Loucy (cell line): Measurements from ENCODE around the gene CSNK2A1.
A peak's percentile ranks its signal among the peaks of the same experiment; 100 is the strongest.

Source experiments
- H2AFZ ChIP-seq: fragments of 200-600 bp; sonication (generic); 2 replicates; pipeline ENCODE4 v1.6.0; 2016; ENCODE audit warnings: antibody characterized with exemption, mild to moderate bottlenecking, low read length, moderate library complexity
- H3F3A ChIP-seq: fragments of 200-600 bp; 2 replicates; pipeline ENCODE4 v1.6.0; 2016; ENCODE audit warnings: antibody characterized with exemption, low read depth, mild to moderate bottlenecking
- H3K27me3 ChIP-seq: fragments of 200-600 bp; sonication (generic); 2 replicates; pipeline ENCODE4 v1.6.1; 2014; ENCODE audit warnings: low read length, mild to moderate bottlenecking; ENCODE audit not compliant: insufficient read depth, poor library complexity, severe bottlenecking
- H3K36me3 ChIP-seq: fragments of 200-600 bp; sonication (generic); 2 replicates; pipeline ENCODE4 v1.6.1; 2016; ENCODE audit warnings: low read length; ENCODE audit not compliant: insufficient read depth
- H3K4me1 ChIP-seq: fragments of 200-600 bp; sonication (generic); 2 replicates; pipeline ENCODE4 v1.5.1; 2014; ENCODE audit warnings: low read length, mild to moderate bottlenecking; ENCODE audit not compliant: insufficient read depth, poor library complexity, severe bottlenecking
- H3K4me2 ChIP-seq: fragments of 200-600 bp; sonication (generic); 2 replicates; pipeline ENCODE4 v1.6.0; 2014; ENCODE audit warnings: antibody characterized with exemption, low read length, low read depth, mild to moderate bottlenecking; ENCODE audit not compliant: poor library complexity, severe bottlenecking
- H3K4me3 ChIP-seq: fragments of 200-600 bp; sonication (generic); 2 replicates; pipeline ENCODE4 v1.5.1; 2014; ENCODE audit warnings: low read length, mild to moderate bottlenecking, mixed read lengths; ENCODE audit not compliant: poor library complexity, severe bottlenecking
- H3K79me2 ChIP-seq: fragments of 200-600 bp; sonication (generic); 2 replicates; pipeline ENCODE4 v1.6.1; 2014; ENCODE audit warnings: low read length; ENCODE audit not compliant: insufficient read depth
- H3K9ac ChIP-seq: fragments of 200-600 bp; sonication (generic); 2 replicates; pipeline ENCODE4 v1.6.0; 2014; ENCODE audit warnings: mild to moderate bottlenecking, low read depth, low read length, moderate library complexity; ENCODE audit not compliant: poor library complexity, severe bottlenecking
- H3K9me2 ChIP-seq: fragments of 200-600 bp; sonication (generic); replicated peaks from 2 replicates; pipeline ENCODE4 v1.6.1; 2016; ENCODE audit warnings: low read depth, low read length, mixed read lengths
- H3K9me3 ChIP-seq: fragments of 200-600 bp; sonication (generic); 2 replicates; pipeline ENCODE4 v1.6.1; 2014; ENCODE audit warnings: mild to moderate bottlenecking, antibody characterized with exemption, low read length, low read depth; ENCODE audit not compliant: insufficient read depth
- H4K20me1 ChIP-seq: fragments of 200-600 bp; sonication (generic); 2 replicates; pipeline ENCODE4 v1.6.0; 2014; ENCODE audit warnings: antibody characterized with exemption, low read length, mild to moderate bottlenecking; ENCODE audit not compliant: insufficient read depth, poor library complexity, severe bottlenecking
- CTCF ChIP-seq: fragments of 200-600 bp; sonication (generic); conservative IDR thresholded peaks from 2 replicates; pipeline ENCODE4 v1.5.1; 2014; ENCODE audit warnings: mild to moderate bottlenecking, antibody characterized with exemption, low read length
- EZH2phosphoT487 ChIP-seq: fragments of 200-600 bp; IDR thresholded peaks from 2 replicates; pipeline ENCODE4 v1.6.1; 2018; ENCODE audit warnings: antibody characterized with exemption, mild to moderate bottlenecking, moderate library complexity, borderline replicate concordance

Gene CSNK2A1

GRCh38 chr20:549722-550496 lies 6.3 kb upstream of the CSNK2A1 start:
- Histone ChIP-seq H3K27me3 (peaks cover 27% of the 10 kb centered on the region), H3F3A (no peaks in the 10 kb centered on the region), H3K36me3 (no peaks in the 10 kb centered on the region), H4K20me1 (no peaks in the 10 kb centered on the region), H3K4me3 (no peak overlapping the region), H3K9ac (no peak overlapping the region), H2AFZ (no peak overlapping the region), H3K4me1 (peaks cover 8% of the 10 kb centered on the region), H3K9me2 (no peaks in the 10 kb centered on the region), H3K79me2 (no peaks in the 10 kb centered on the region), H3K9me3 (no peaks in the 10 kb centered on the region), H3K4me2 (no peak overlapping the region)
- TF ChIP-seq CTCF (peak; percentile 30; the same call in 1 of the 2 replicates), EZH2phosphoT487 (no peak)

GRCh38 chr20:548906-549305 lies 5.3 kb upstream of the CSNK2A1 start:
- no peaks in the 10 kb centered on the region for H3K9me2 ChIP-seq
- no peak for TF ChIP-seq CTCF
- TF ChIP-seq EZH2phosphoT487 = no peak
- no peak overlapping the region for H3K4me3 ChIP-seq
- no peaks in the 10 kb centered on the region for H3K79me2 ChIP-seq
- H3K27me3 ChIP-seq = peaks cover 30% of the 10 kb centered on the region
- no peak overlapping the region for H3K9ac ChIP-seq
- H3K4me2 ChIP-seq = no peak overlapping the region
- no peaks in the 10 kb centered on the region for H3K36me3 ChIP-seq
- H3F3A ChIP-seq = no peaks in the 10 kb centered on the region
- peaks cover 15% of the 10 kb centered on the region for H3K4me1 ChIP-seq
- H4K20me1 ChIP-seq = no peaks in the 10 kb centered on the region
- H3K9me3 ChIP-seq = no peaks in the 10 kb centered on the region
- H2AFZ ChIP-seq = no peak overlapping the region

- Histone ChIP-seq H3K79me2 (peaks cover 11% of the 10 kb centered on the region), H3K4me1 (peaks cover 16% of the 10 kb centered on the region), H3K9ac (no peak overlapping the region), H3K4me2 (no peak overlapping the region), H3K36me3 (no peaks in the 10 kb centered on the region), H3K4me3 (no peak overlapping the region), H3K27me3 (peaks cover 30% of the 10 kb centered on the region), H3K9me2 (no peaks in the 10 kb centered on the region), H2AFZ (no peak overlapping the region), H4K20me1 (peaks cover 8% of the 10 kb centered on the region), H3K9me3 (no peaks in the 10 kb centered on the region), H3F3A (no peaks in the 10 kb centered on the region)
- TF ChIP-seq CTCF = no peak
- TF ChIP-seq EZH2phosphoT487 = no peak
Measured at GRCh38 chr20:547394-547793, 3.8 kb upstream of the CSNK2A1 start.
